ENCODE results near the gene NFYC.

The NFYC gene

DNA sequence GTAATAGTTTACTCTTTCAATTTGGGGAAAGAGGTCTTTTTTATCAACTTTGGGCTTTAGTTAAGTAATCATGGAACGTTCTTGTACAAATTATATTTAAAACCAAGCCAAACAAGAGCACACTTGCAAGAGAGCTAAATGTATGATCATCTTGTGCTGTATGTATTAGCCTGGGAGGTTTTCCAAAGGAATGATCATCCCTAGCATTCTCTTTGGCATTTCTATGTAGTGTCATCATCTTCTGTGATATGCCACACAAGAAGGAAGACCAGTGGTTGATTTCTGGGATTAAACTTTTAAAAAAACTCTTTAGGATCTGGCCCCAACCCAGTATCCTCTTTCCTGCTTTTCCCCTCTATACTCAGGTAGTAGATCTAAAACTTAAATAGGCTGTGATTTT is 53.7 kb downstream of the NFYC start:
- TF ChIP-seq, protein P1, sequence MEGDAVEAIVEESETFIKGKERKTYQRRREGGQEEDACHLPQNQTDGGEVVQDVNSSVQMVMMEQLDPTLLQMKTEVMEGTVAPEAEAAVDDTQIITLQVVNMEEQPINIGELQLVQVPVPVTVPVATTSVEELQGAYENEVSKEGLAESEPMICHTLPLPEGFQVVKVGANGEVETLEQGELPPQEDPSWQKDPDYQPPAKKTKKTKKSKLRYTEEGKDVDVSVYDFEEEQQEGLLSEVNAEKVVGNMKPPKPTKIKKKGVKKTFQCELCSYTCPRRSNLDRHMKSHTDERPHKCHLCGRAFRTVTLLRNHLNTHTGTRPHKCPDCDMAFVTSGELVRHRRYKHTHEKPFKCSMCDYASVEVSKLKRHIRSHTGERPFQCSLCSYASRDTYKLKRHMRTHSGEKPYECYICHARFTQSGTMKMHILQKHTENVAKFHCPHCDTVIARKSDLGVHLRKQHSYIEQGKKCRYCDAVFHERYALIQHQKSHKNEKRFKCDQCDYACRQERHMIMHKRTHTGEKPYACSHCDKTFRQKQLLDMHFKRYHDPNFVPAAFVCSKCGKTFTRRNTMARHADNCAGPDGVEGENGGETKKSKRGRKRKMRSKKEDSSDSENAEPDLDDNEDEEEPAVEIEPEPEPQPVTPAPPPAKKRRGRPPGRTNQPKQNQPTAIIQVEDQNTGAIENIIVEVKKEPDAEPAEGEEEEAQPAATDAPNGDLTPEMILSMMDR (IDR thresholded peaks at IDR 0.05), result no peak

DNA sequence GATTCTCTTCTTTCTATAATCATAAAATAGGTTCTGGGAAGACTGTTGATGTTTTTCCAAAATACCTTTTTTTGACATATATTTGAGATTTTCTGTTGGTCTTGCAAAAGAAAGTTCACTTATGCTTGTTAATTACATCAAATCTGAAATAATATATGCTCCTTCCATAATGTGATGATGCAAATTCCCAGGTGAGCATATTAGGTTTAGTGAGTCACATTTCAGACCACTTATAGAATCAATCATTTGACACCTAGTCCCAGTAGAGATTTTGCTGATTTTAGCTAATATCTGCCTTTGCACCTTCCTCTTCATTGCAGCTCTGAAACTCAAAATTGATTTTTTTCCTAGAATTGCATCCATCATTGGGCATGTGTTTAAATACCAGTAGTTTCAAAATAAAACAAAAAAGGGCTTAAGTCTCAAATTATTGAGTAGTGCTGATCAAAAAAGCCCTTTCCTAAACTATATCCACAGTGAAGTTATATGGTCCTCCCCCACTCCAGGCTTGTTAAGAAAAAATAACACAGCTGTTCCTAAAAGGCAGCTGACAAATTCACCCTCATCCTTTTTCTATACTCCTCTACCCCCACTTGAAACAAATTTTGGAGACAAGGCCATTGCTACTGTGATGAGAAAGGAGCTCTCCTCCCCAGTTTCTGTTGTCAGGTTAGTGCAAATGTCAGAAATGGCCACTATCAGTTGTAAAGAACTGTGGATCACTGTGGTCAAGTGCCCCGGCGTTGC is 55.0 kb downstream of the NFYC start:
- TF ChIP-seq, protein P1 (IDR thresholded peaks at IDR 0.05), result no peak

- TF ChIP-seq, protein P1 (IDR thresholded peaks at IDR 0.05), result no peak
Measured at GRCh38 chr1:40748841-40749718, 57.6 kb downstream of the NFYC start.

DNA sequence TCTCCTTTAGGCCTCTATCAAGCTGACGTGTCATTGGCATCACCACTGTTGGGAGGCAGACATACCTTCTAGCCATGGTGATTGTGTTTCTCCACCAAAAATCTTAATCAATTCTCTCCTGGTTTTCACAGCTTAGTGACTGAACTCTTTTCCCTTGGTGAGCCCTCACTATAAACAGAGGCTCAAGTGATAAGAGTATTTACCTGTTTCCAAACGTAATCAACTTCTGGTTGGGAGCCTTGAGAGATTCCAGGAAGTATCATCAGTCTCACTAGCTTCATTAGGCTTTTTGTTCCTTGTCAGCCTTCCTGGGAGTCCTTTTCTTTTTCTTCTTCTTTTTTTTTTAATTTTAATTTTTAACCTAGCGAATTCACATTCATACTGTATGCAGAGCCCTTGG is 58.3 kb downstream of the NFYC start:
- TF ChIP-seq, protein P1 (IDR thresholded peaks at IDR 0.05), result no peak

- TF ChIP-seq, protein P1 (IDR thresholded peaks at IDR 0.05), result no peak
Measured at GRCh38 chr1:40750451-40750908, 59.0 kb downstream of the NFYC start.

GRCh38 chr1:40751802-40752201 is 60.3 kb downstream of the NFYC start:
- TF ChIP-seq, protein P1 (IDR thresholded peaks at IDR 0.05), result no peak

DNA sequence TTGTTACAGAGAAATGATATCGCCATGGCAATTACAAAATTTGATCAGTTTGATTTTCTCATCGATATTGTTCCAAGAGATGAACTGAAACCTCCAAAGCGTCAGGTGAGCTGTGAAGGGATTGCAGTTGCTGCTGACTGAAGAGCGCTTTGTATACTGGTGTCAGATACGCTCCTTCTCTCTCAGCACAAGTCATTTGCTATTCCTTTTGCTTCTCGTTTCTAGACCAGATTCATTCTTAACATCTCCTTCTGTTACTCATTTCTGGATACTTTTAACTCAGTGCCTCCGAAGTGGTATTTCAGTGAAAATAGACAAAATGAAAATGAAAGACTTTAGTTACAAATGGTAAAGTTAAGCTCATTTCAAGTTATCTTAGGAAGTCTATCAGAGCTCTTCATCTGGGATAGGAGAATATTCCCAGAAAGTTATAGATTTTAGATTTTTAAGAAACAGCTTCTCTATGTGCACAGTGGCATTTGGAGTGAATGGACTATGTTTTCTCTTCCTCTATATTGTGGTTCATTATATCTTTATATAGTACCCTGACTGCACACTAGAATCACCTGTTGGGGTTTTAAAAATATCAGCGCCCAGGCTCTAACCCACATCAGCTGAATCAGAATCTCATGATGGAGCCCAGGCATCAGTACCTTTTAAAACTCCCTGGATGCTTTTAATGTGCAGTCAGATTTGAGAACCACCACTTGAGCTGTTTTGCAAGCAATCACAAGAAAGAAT is 61.8 kb downstream of the NFYC start:
- TF ChIP-seq, protein P1 (IDR thresholded peaks at IDR 0.05), result no peak

All from LNCAP (cell line).